GM12878 (cell line): ENCODE data around the gene NKD1. TPM values are rescaled to one million over a fixed set of nuclear protein-coding genes. Genes with fewer than 3 reads are reported as not detected.

Experiments used
- ATF3 ChIP-seq: IDR thresholded peaks from 2 replicates; pipeline ENCODE4 v1.6.1; 2011; ENCODE audit warnings: low read depth, mild to moderate bottlenecking, low read length, moderate library complexity, borderline replicate concordance; ENCODE audit errors: extremely low read depth
- BCLAF1 ChIP-seq: fragments of 450-650 bp; IDR thresholded peaks from 2 replicates; pipeline ENCODE4 v1.6.1; 2017; ENCODE audit warnings: antibody characterized with exemption, mild to moderate bottlenecking, moderate library complexity
- CREM ChIP-seq: IDR thresholded peaks from 2 replicates; pipeline ENCODE4 v1.6.1; 2014; ENCODE audit warnings: antibody characterized with exemption, low read depth
- EED ChIP-seq: sonication (generic); IDR thresholded peaks from 2 replicates; pipeline ENCODE4 v1.6.1; 2016; ENCODE audit warnings: antibody characterized with exemption, low read depth
- HDAC2 ChIP-seq: fragments of 200-600 bp; sonication (generic); IDR thresholded peaks from 2 replicates; pipeline ENCODE4 v1.6.1; 2017
- HDGF ChIP-seq: fragments of 450-650 bp; IDR thresholded peaks from 2 replicates; pipeline ENCODE4 v1.6.1; 2016; ENCODE audit warnings: antibody characterized with exemption
- IKZF1 ChIP-seq: fragments of 450-650 bp; conservative IDR thresholded peaks from 2 replicates; pipeline ENCODE4 v1.6.1; 2017; ENCODE audit warnings: antibody characterized with exemption, mild to moderate bottlenecking
- IRF4 ChIP-seq: IDR thresholded peaks from 2 replicates; pipeline ENCODE4 v1.6.1; 2011; ENCODE audit warnings: low read depth, low read length
- JUND ChIP-seq: IDR thresholded peaks from 2 replicates; pipeline ENCODE4 v1.6.1; 2012; ENCODE audit warnings: low read depth, mild to moderate bottlenecking, low read length, improper control_type of control experiment, moderate library complexity
- MAX ChIP-seq: IDR thresholded peaks from 2 replicates; pipeline ENCODE4 v1.6.1; 2012; ENCODE audit warnings: low read depth, low read length, improper control_type of control experiment
- MYB ChIP-seq: fragments of 150-350 bp; IDR thresholded peaks from 2 replicates; pipeline ENCODE4 v1.6.1; 2014; ENCODE audit warnings: mild to moderate bottlenecking, low read depth, low read length, borderline replicate concordance
- MYC ChIP-seq: IDR thresholded peaks from 2 replicates; pipeline ENCODE4 v1.6.1; 2011; ENCODE audit warnings: mild to moderate bottlenecking, low read length, moderate library complexity, inconsistent platforms; ENCODE audit not compliant: insufficient read depth, insufficient replicate concordance, insufficient read length, severe bottlenecking
- NBN ChIP-seq: fragments of 450-650 bp; IDR thresholded peaks from 2 replicates; pipeline ENCODE4 v1.6.1; 2016
- POLR2A ChIP-seq: IDR thresholded peaks from 2 replicates; pipeline ENCODE4 v1.6.1; 2011; ENCODE audit warnings: low read depth, mild to moderate bottlenecking, low read length
- RAD21 ChIP-seq: IDR thresholded peaks from 2 replicates; pipeline ENCODE4 v1.6.1; 2011; ENCODE audit warnings: mild to moderate bottlenecking, low read depth, low read length, moderate library complexity; ENCODE audit not compliant: insufficient read depth
- REST ChIP-seq: IDR thresholded peaks from 2 replicates; pipeline ENCODE4 v1.6.1; 2012; ENCODE audit warnings: mild to moderate bottlenecking, low read depth, low read length
- SMAD5 ChIP-seq: IDR thresholded peaks from 2 replicates; pipeline ENCODE4 v1.6.1; 2016; ENCODE audit warnings: antibody characterized with exemption, low read depth
- SREBF2 ChIP-seq: IDR thresholded peaks from 2 replicates; pipeline ENCODE4 v1.6.1; 2012; ENCODE audit warnings: mild to moderate bottlenecking, low read length
- ZBTB40 ChIP-seq: fragments of 450-650 bp; IDR thresholded peaks from 2 replicates; pipeline ENCODE4 v1.6.1; 2016; ENCODE audit warnings: mild to moderate bottlenecking, moderate library complexity, borderline replicate concordance
- ZNF274 ChIP-seq: IDR thresholded peaks from one replicate; pipeline ENCODE4 v1.8.0; 2011; ENCODE audit not compliant: insufficient read length, insufficient read depth
- ZSCAN29 ChIP-seq: fragments of 450-650 bp; IDR thresholded peaks from 2 replicates; pipeline ENCODE4 v1.6.1; 2017; ENCODE audit warnings: mild to moderate bottlenecking, moderate library complexity
- polyA plus RNA-seq, 11 experiments: library from polyadenylated mRNA; depleted of rRNA in 4 of 11; unstranded in 6 of 11; stranded (reverse) in 5 of 11; fragments of >200 nt; fragmentation: Nextera tagmentation in 4 of 11; fragmentation: Illumina TruSeq in 1 of 11; extraction: Ambion mirVana in 4 of 11; extraction: Trizol in 1 of 11; gene quantifications; 1 replicate in 1 of 11; 2 replicates in 10 of 11; pipeline versions ENCODE4 v1.2.1 to v1.2.3, GENCODE V29; 2011 to 2016; ENCODE audit warnings: inconsistent platforms in 2 of 11, missing spikeins in 2 of 11, low read depth in 1 of 11
- total RNA-seq, 4 experiments: library from RNA; depleted of rRNA in 3 of 4; stranded (reverse); fragments of >200 nt in 3 of 4; fragmentation: Illumina TruSeq in 1 of 4; extraction: Trizol in 1 of 4; gene quantifications; 2 replicates each; pipeline versions ENCODE4 v1.2.1 to v1.2.3, GENCODE V29; 2013 to 2021

Gene NKD1
- total and polyA plus RNA-seq, 10 of the 15 experiments (the other 5 are each of a cell fraction or from before 2014, with no cell fraction given) = under 0.01 to 0.49 (median 0.04) TPM; not detected in 2

GRCh38 chr16:50665128-50665878, 117.1 kb downstream of the NKD1 start (continued):
- TF ChIP-seq ZBTB40 (no peak), SMAD5 (no peak), REST (no peak), ZSCAN29 (no peak), BCLAF1 (no peak), ATF3 (no peak), SREBF2 (no peak), MAX (no peak), HDAC2 (no peak), ZNF274 (no peak), IRF4 (0 out of 2 replicates have a peak, but pooled peaks have one; percentile 50), IKZF1 (peak; percentile 60), NBN (0 out of 2 replicates have a peak, but pooled peaks have one; percentile 37), MYB (no peak), HDGF (no peak), CREM (no peak), POLR2A (no peak), MYC (no peak), JUND (no peak), RAD21 (peak; percentile 83), EED (no peak)
